Eye (tissue), 1 donor: ENCODE data around the gene TOMT.
"Not testable (repeated sequence)": the region's sequence is repeated elsewhere in the genome, so short reads cannot be mapped to it uniquely, and the experiment has no call there.

Experiments used
- DNase-seq: peaks from one replicate; pipeline ENCODE4 v3.0.0-alpha.2; 2015

The TOMT gene

GRCh38 chr11:72129381-72129780, 23.7 kb downstream of the TOMT start:
- no peak for DNase-seq

- no peak for DNase-seq
Observed at GRCh38 chr11:72132646-72133045, 26.9 kb downstream of the TOMT start.

- not testable (repeated sequence) for DNase-seq
Observed at GRCh38 chr11:72135473-72135872, 29.7 kb downstream of the TOMT start, which contains the start of gene FOLR3. Gene FOLR3, plus strand, starts transcription at chr11:72135725. Its CDS starts 228 bp downstream, at chr11:72135953.

- DNase-seq: no peak
Observed at GRCh38 chr11:72135891-72136683, 30.4 kb downstream of the TOMT start.

- DNase-seq: no peak
Observed at GRCh38 chr11:72136684-72137262, 31.0 kb downstream of the TOMT start.

- DNase-seq: no peak
Observed at GRCh38 chr11:72138821-72139390, 33.2 kb downstream of the TOMT start.

GRCh38 chr11:72139500-72139899, 33.8 kb downstream of the TOMT start:
- no peak for DNase-seq

GRCh38 chr11:72140661-72141060, 34.9 kb downstream of the TOMT start:
- no peak for DNase-seq

GRCh38 chr11:72141066-72141465, 35.3 kb downstream of the TOMT start:
- no peak for DNase-seq

- not testable (repeated sequence) for DNase-seq
Observed at GRCh38 chr11:72142086-72142485, 36.4 kb downstream of the TOMT start.

- DNase-seq: not testable (repeated sequence)
Observed at GRCh38 chr11:72142543-72142942, 36.8 kb downstream of the TOMT start.

- DNase-seq: peak; percentile 18
Observed at GRCh38 chr11:72144807-72145565, 39.3 kb downstream of the TOMT start.

GRCh38 chr11:72146625-72147024, 40.9 kb downstream of the TOMT start:
- no peak for DNase-seq

GRCh38 chr11:72150882-72151281, 45.2 kb downstream of the TOMT start:
- DNase-seq: no peak

- DNase-seq: not testable (repeated sequence)
Observed at GRCh38 chr11:72153874-72154273, 48.1 kb downstream of the TOMT start.

GRCh38 chr11:72154816-72155215, 49.1 kb downstream of the TOMT start:
- DNase-seq: no peak

- DNase-seq: no peak
Observed at GRCh38 chr11:72155751-72156150, 50.0 kb downstream of the TOMT start.

GRCh38 chr11:72157131-72157530, 51.4 kb downstream of the TOMT start:
- no peak for DNase-seq
